Measurements from ENCODE around the gene CTNNA3. TPM values are rescaled to one million over a fixed set of nuclear protein-coding genes. Genes with fewer than 3 reads are reported as not detected.

Gene CTNNA3
- total RNA-seq, 1 donor from 2014 or later, result 0.92 TPM

- no peak for DNase-seq (ENCODE audit: low spot score)
- Mint-ChIP-seq H3K27ac (ENCODE audit: unreplicated experiment) (no peak overlapping the region), H3K27me3 (ENCODE audit: low read depth) (no peaks in the 10 kb centered on the region), H3K36me3 (ENCODE audit: low read depth) (no peaks in the 10 kb centered on the region), H3K9me3 (ENCODE audit: low read depth) (no peaks in the 10 kb centered on the region), H3K4me3 (ENCODE audit: unreplicated experiment) (no peak overlapping the region), H3K4me1 (ENCODE audit: low read depth) (peaks cover 35% of the 10 kb centered on the region)
- no peak for TF ChIP-seq CTCF (IDR thresholded peaks at IDR 0.05)
Observed at GRCh38 chr10:66803174-66803573, 892.8 kb downstream of the CTNNA3 start.

GRCh38 chr10:66799474-66799873 is 896.5 kb downstream of the CTNNA3 start:
- no peak for DNase-seq (ENCODE audit: low spot score)
- peaks cover 19% of the 10 kb centered on the region for H3K4me1 Mint-ChIP-seq (ENCODE audit: low read depth)
- H3K36me3 Mint-ChIP-seq (ENCODE audit: low read depth), result no peaks in the 10 kb centered on the region
- no peak overlapping the region for H3K27ac Mint-ChIP-seq (ENCODE audit: unreplicated experiment)
- H3K27me3 Mint-ChIP-seq (ENCODE audit: low read depth), result no peaks in the 10 kb centered on the region
- no peak for TF ChIP-seq CTCF (IDR thresholded peaks at IDR 0.05)
- H3K9me3 Mint-ChIP-seq (ENCODE audit: low read depth), result no peaks in the 10 kb centered on the region
- H3K4me3 Mint-ChIP-seq (ENCODE audit: unreplicated experiment), result no peak overlapping the region

DNA sequence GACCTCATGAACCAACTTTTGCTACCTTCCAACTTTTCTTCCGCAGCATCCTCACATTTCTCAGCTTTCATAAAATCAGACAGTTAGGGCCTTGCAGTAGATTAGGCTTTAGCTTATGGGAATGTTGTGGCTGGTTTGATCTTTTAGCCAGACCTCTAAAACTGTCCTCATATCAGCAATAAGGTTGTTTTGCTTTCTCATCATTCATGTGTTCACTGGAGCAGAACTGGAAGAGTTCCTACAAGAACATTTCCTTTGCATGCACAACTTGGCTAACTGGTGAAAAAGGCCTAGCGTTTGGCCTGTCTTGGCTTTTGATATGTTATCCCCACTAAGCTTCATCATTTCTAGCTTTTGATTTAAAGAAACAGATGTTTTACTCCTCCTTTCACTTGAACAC is 900.1 kb downstream of the CTNNA3 start:
- no peaks in the 10 kb centered on the region for H3K9me3 Mint-ChIP-seq (ENCODE audit: low read depth)
- no peaks in the 10 kb centered on the region for H3K27me3 Mint-ChIP-seq (ENCODE audit: low read depth)
- no peaks in the 10 kb centered on the region for H3K36me3 Mint-ChIP-seq (ENCODE audit: low read depth)
- DNase-seq (ENCODE audit: low spot score), result no peak
- no peak for TF ChIP-seq CTCF (IDR thresholded peaks at IDR 0.05)
- H3K27ac Mint-ChIP-seq (ENCODE audit: unreplicated experiment), result no peak overlapping the region
- no peak overlapping the region for H3K4me3 Mint-ChIP-seq (ENCODE audit: unreplicated experiment)
- peaks cover 9% of the 10 kb centered on the region for H3K4me1 Mint-ChIP-seq (ENCODE audit: low read depth)

- Mint-ChIP-seq H3K27ac (ENCODE audit: unreplicated experiment) (no peak overlapping the region), H3K4me3 (ENCODE audit: unreplicated experiment) (no peak overlapping the region)
- DNase-seq (ENCODE audit: low spot score), result no peak
Observed at GRCh38 chr10:66792441-66792840, 903.6 kb downstream of the CTNNA3 start.

GRCh38 chr10:66788178-66788987 is 907.6 kb downstream of the CTNNA3 start:
- Mint-ChIP-seq H3K4me1 (ENCODE audit: low read depth) (peaks cover under 1% of the 10 kb centered on the region), H3K27me3 (ENCODE audit: low read depth) (no peaks in the 10 kb centered on the region)

More at GRCh38 chr10:66792441-66792840, 903.6 kb downstream of the CTNNA3 start:
- Mint-ChIP-seq H3K4me1 (ENCODE audit: low read depth) (no peaks in the 10 kb centered on the region), H3K27me3 (ENCODE audit: low read depth) (no peaks in the 10 kb centered on the region), H3K36me3 (ENCODE audit: low read depth) (no peaks in the 10 kb centered on the region), H3K9me3 (ENCODE audit: low read depth) (no peaks in the 10 kb centered on the region)
- no peak for TF ChIP-seq CTCF (IDR thresholded peaks at IDR 0.05)

More at GRCh38 chr10:66788178-66788987, 907.6 kb downstream of the CTNNA3 start:
- TF ChIP-seq CTCF (IDR thresholded peaks at IDR 0.05), result no peak
- Mint-ChIP-seq H3K9me3 (ENCODE audit: low read depth) (no peaks in the 10 kb centered on the region), H3K27ac (ENCODE audit: unreplicated experiment) (no peak overlapping the region), H3K4me3 (ENCODE audit: unreplicated experiment) (no peak overlapping the region), H3K36me3 (ENCODE audit: low read depth) (no peaks in the 10 kb centered on the region)
- DNase-seq (ENCODE audit: low spot score), result no peak
